Esophagus squamous epithelium (tissue), 4 donors: ENCODE data around the gene ACOT13.

Experiments used
- CTCF ChIP-seq, 6 experiments: fragments of 450-650 bp in 4 of 6; fragments of 200-600 bp in 2 of 6; sonication (generic) in 2 of 6; IDR thresholded peaks; one replicate each; pipeline ENCODE4 v1.5.1; 2016 to 2019; ENCODE audit warnings: antibody characterized with exemption in 6 of 6, mild to moderate bottlenecking in 4 of 6, moderate library complexity in 4 of 6
- POLR2A ChIP-seq, 4 donors: fragments of 450-650 bp; IDR thresholded peaks; one replicate each; pipeline ENCODE4 v1.6.1; 2017; ENCODE audit warnings: antibody characterized with exemption in 4 of 4, mild to moderate bottlenecking in 4 of 4, moderate library complexity in 3 of 4

GRCh38 chr6:24691550-24691949 lies 24.7 kb downstream of the ACOT13 start:
- TF ChIP-seq CTCF (IDR thresholded peaks at IDR 0.05) (no peak), POLR2A (IDR thresholded peaks at IDR 0.05) (no peak)
